ENCODE results near the gene DPYD.

GRCh38 chr1:97833881-97834280, 87.0 kb downstream of the DPYD start:
- TF ChIP-seq CTCF (IDR thresholded peaks at IDR 0.05; ENCODE audit: insufficient read depth, low read depth, low read length): no peak
- TF ChIP-seq EZH2 (IDR thresholded peaks at IDR 0.05; ENCODE audit: insufficient read depth, low read length): no peak

Measured in astrocyte (in vitro differentiated cells and primary cell).